ENCODE data around the gene LGR5.

The LGR5 gene

GRCh38 chr12:71581206-71581605 is 141.6 kb downstream of the LGR5 start:
- H3K4me3 ChIP-seq (ENCODE audit: low read length) = no peak overlapping the region
- DNase-seq (ENCODE audit: low read depth) = no peak
- TF ChIP-seq, protein P1, sequence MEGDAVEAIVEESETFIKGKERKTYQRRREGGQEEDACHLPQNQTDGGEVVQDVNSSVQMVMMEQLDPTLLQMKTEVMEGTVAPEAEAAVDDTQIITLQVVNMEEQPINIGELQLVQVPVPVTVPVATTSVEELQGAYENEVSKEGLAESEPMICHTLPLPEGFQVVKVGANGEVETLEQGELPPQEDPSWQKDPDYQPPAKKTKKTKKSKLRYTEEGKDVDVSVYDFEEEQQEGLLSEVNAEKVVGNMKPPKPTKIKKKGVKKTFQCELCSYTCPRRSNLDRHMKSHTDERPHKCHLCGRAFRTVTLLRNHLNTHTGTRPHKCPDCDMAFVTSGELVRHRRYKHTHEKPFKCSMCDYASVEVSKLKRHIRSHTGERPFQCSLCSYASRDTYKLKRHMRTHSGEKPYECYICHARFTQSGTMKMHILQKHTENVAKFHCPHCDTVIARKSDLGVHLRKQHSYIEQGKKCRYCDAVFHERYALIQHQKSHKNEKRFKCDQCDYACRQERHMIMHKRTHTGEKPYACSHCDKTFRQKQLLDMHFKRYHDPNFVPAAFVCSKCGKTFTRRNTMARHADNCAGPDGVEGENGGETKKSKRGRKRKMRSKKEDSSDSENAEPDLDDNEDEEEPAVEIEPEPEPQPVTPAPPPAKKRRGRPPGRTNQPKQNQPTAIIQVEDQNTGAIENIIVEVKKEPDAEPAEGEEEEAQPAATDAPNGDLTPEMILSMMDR (conservative IDR thresholded peaks at IDR 0.05; ENCODE audit: low read length) = no peak

DNA sequence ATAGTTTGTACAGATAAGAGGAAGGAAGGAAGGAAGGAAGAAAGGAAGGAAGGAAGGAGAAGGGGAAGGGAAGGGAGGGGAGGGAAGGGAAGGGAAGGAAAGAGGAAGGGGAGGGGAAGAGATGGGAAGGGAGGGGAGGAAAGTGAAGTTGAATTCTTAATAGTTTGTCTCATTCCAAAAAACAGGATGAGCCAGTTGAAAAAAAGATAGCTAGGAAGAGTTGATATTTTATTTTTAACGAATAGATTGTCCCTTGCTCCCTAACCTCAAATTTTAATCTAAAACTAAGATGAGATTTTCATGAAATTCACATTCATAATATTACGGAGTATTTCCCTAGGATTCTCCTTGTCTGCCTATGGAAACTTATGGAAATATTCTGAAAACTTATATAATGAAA is 143.3 kb downstream of the LGR5 start:
- no peak overlapping the region for H3K4me3 ChIP-seq (ENCODE audit: low read length)
- DNase-seq (ENCODE audit: low read depth) = no peak
- TF ChIP-seq, protein P1 (conservative IDR thresholded peaks at IDR 0.05; ENCODE audit: low read length) = no peak

GRCh38 chr12:71584356-71584755 is 144.8 kb downstream of the LGR5 start:
- no peak for DNase-seq (ENCODE audit: low read depth)
- TF ChIP-seq, protein P1 (conservative IDR thresholded peaks at IDR 0.05; ENCODE audit: low read length) = no peak
- H3K4me3 ChIP-seq (ENCODE audit: low read length) = no peak overlapping the region

DNA sequence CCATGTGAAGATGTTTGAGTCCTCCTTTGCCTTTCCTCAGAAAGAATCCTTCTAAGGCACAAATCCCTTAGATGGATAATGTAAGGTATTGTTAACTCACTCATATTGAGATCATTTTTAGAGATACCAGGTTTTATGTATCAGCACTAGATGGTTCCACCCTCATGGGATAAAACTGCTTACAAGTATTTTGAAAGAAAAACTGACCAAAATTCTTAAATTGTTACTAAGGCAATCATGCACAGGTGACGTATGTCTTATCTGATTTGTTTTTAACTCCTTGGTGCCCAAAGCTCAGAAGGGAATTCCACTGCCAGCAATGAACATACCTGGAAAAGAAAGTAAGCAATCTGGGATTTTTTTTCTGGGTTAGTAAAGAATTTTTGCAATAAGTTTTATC is 145.6 kb downstream of the LGR5 start:
- no peak for DNase-seq (ENCODE audit: low read depth)
- H3K4me3 ChIP-seq (ENCODE audit: low read length) = no peak overlapping the region
- TF ChIP-seq, protein P1 (conservative IDR thresholded peaks at IDR 0.05; ENCODE audit: low read length) = no peak

GRCh38 chr12:71587012-71587411 is 147.4 kb downstream of the LGR5 start:
- DNase-seq (ENCODE audit: low read depth) = no peak
- H3K4me3 ChIP-seq (ENCODE audit: low read length) = no peak overlapping the region
- TF ChIP-seq, protein P1 (conservative IDR thresholded peaks at IDR 0.05; ENCODE audit: low read length) = no peak

GRCh38 chr12:71589478-71589881 is 149.9 kb downstream of the LGR5 start:
- TF ChIP-seq, protein P1 (conservative IDR thresholded peaks at IDR 0.05; ENCODE audit: low read length) = no peak
- DNase-seq (ENCODE audit: low read depth) = no peak
- no peak overlapping the region for H3K4me3 ChIP-seq (ENCODE audit: low read length)

GRCh38 chr12:71591601-71592000 is 152.0 kb downstream of the LGR5 start:
- no peak for DNase-seq (ENCODE audit: low read depth)
- no peak overlapping the region for H3K4me3 ChIP-seq (ENCODE audit: low read length)
- TF ChIP-seq, protein P1 (conservative IDR thresholded peaks at IDR 0.05; ENCODE audit: low read length) = no peak

Measured in AG10803 (cell line).